OCI-LY7 (cell line): ENCODE data around the gene TTC33. TPM values are rescaled to one million over a fixed set of nuclear protein-coding genes. Genes with fewer than 3 reads are reported as not detected.
A peak's percentile ranks its signal among the peaks of the same experiment; 100 is the strongest.

Experiments used
- BruUV-seq: library from RNA; stranded (reverse); fragments of 400-500 nt; replicated peaks from 2 replicates; lab custom pipeline; 2021; lab: Mats Ljungman, UMichigan
- CTCF ChIA-PET: fragments of 300-600 bp; sonication (Branson Sonifier 250); formaldehyde crosslinking; loops from one replicate; lab custom pipeline; 2022; ENCODE audit warnings: antibody characterized with exemption; ENCODE audit not compliant: unreplicated experiment; lab: Charles Lee
- POLR2A ChIA-PET: fragments of 300-600 bp; sonication (Branson Sonifier 250); formaldehyde crosslinking; loops from one replicate; lab custom pipeline; 2022; ENCODE audit warnings: antibody characterized with exemption; lab: Charles Lee
- DNase-seq: peaks from one replicate; pipeline ENCODE4 v3.0.0-alpha.2; 2015; ENCODE audit warnings: low spot score
- H2AFZ ChIP-seq: fragments of 200-600 bp; sonication (generic), shearing (Covaris generic); 2 replicates; pipeline ENCODE4 v1.6.1; 2014; ENCODE audit warnings: mild to moderate bottlenecking, antibody characterized with exemption, low read length, moderate library complexity
- H3K27ac ChIP-seq: fragments of 200-600 bp; sonication (generic); 2 replicates; pipeline ENCODE4 v1.5.1; 2014; ENCODE audit warnings: mixed run types, low read depth, mild to moderate bottlenecking, moderate library complexity, low read length, inconsistent platforms; ENCODE audit not compliant: poor library complexity, severe bottlenecking
- H3K36me3 ChIP-seq: fragments of 200-600 bp; sonication (generic); 2 replicates; pipeline ENCODE4 v1.6.1; 2014; ENCODE audit warnings: mild to moderate bottlenecking, antibody characterized with exemption, low read length, moderate library complexity, mixed read lengths; ENCODE audit not compliant: insufficient read depth
- H3K4me1 ChIP-seq: fragments of 200-600 bp; sonication (generic); 2 replicates; pipeline ENCODE4 v1.5.1; 2014; ENCODE audit warnings: mild to moderate bottlenecking, low read length; ENCODE audit not compliant: insufficient read depth, poor library complexity, severe bottlenecking
- H3K4me2 ChIP-seq: fragments of 200-600 bp; sonication (generic); 2 replicates; pipeline ENCODE4 v1.6.1; 2014; ENCODE audit warnings: mild to moderate bottlenecking, low read length
- H3K4me3 ChIP-seq: fragments of 200-600 bp; sonication (generic); 2 replicates; pipeline ENCODE4 v1.5.1; 2014; ENCODE audit warnings: mild to moderate bottlenecking, low read depth, low read length; ENCODE audit not compliant: poor library complexity, severe bottlenecking
- H3K79me2 ChIP-seq: fragments of 200-600 bp; sonication (generic); 2 replicates; pipeline ENCODE4 v1.6.1; 2016; ENCODE audit warnings: low read depth, mild to moderate bottlenecking, low read length, moderate library complexity, mixed read lengths; ENCODE audit not compliant: insufficient read depth
- H3K9me2 ChIP-seq: fragments of 200-600 bp; sonication (generic); 2 replicates; pipeline ENCODE4 v1.6.1; 2016; ENCODE audit warnings: mild to moderate bottlenecking, low read length, mixed read lengths; ENCODE audit not compliant: insufficient read depth
- H3K9me3 ChIP-seq: fragments of 200-600 bp; sonication (generic); 2 replicates; pipeline ENCODE4 v1.6.1; 2014; ENCODE audit warnings: mild to moderate bottlenecking, mixed run types, low read length, mixed read lengths
- H4K20me1 ChIP-seq: fragments of 200-600 bp; sonication (generic); 2 replicates; pipeline ENCODE4 v1.6.1; 2014; ENCODE audit warnings: mild to moderate bottlenecking, antibody characterized with exemption, low read length, moderate library complexity, mixed read lengths; ENCODE audit not compliant: insufficient read depth
- EZH2phosphoT487 ChIP-seq: fragments of 200-600 bp; sonication (generic); IDR thresholded peaks from 2 replicates; pipeline ENCODE4 v1.6.1; 2018; ENCODE audit warnings: low read depth, borderline replicate concordance, mild to moderate bottlenecking, mixed run types, antibody characterized with exemption, low read length, moderate library complexity, mixed read lengths
- intact Hi-C: fragments of 100-400 bp; cut with micrococcal nuclease; formaldehyde crosslinking; loops from one replicate; pipeline ENCODE4 v1.10.0; 2022; ENCODE audit not compliant: unreplicated experiment
- total RNA-seq, 2 experiments: library from RNA; depleted of rRNA in 1 of 2; stranded (reverse); fragments of >200 nt in 1 of 2; shearing (Covaris generic) in 1 of 2; gene quantifications; 2 replicates each; pipeline ENCODE4 v1.2.3, GENCODE V29; 2014 to 2022
- TF ChIP-seq, protein P1 (sequence below): fragments of 200-600 bp; sonication (generic); conservative IDR thresholded peaks from 2 replicates; pipeline ENCODE4 v1.5.1; 2014; ENCODE audit warnings: mild to moderate bottlenecking, antibody characterized with exemption, low read length, moderate library complexity, mixed read lengths

Gene TTC33
- total RNA-seq, 2 experiments from 2014 or later: 15.9 to 20.5 TPM

DNA sequence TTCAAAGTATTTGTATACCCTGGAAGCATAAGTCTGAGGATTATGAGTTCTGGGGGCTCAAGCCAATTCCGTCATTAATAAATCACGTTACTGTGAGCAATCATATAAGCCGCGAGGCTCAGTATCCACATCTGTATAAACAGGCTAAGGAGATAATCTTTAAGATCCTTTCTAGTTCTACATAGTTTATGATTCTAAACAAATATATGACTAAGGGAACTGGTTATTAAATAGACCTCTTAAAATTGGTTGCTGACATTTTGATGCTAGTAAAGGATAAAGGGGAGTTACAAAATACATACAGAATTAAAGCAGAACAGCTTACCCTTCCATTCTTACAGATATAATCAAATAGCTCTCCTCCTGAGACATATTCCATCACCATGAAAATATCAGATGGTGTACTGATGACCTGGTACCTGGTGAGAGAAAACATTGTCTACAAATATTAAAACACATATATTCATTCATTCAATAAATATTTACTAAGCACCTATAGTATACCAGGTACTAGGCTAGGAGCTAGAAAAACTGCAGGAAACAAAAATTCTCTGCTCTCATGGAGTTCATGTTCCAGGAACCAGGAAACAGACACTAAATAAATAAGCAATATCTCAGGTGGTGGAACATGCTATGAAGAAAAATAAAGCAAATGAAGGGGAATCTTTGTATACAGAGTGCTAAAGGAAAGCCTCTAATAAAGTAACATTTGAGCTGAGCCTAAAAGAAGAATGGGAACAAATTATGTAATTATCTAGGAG lies 19.5 kb upstream of the TTC33 start:
- Histone ChIP-seq H3K27ac (no peak overlapping the region), H4K20me1 (peaks cover 10% of the 10 kb centered on the region; the same call in 1 of the 2 replicates), H3K4me2 (no peak overlapping the region), H3K36me3 (peaks cover 65% of the 10 kb centered on the region), H3K9me2 (no peaks in the 10 kb centered on the region), H3K79me2 (peaks cover 23% of the 10 kb centered on the region), H3K4me1 (peaks cover 9% of the 10 kb centered on the region), H2AFZ (no peak overlapping the region), H3K4me3 (no peak overlapping the region), H3K9me3 (no peaks in the 10 kb centered on the region)
- no peak for DNase-seq
- intact Hi-C loops: no loop called here
- ChIA-PET CTCF (no interaction called here), POLR2A (interaction anchor here (1.0 to 1.7 kb wide), 2 partner anchors 15 to 17 kb away, joined by 3 to 7 read pairs; no protein-coding TSS in a partner anchor)
- no peak for TF ChIP-seq EZH2phosphoT487
- TF ChIP-seq, protein P1, sequence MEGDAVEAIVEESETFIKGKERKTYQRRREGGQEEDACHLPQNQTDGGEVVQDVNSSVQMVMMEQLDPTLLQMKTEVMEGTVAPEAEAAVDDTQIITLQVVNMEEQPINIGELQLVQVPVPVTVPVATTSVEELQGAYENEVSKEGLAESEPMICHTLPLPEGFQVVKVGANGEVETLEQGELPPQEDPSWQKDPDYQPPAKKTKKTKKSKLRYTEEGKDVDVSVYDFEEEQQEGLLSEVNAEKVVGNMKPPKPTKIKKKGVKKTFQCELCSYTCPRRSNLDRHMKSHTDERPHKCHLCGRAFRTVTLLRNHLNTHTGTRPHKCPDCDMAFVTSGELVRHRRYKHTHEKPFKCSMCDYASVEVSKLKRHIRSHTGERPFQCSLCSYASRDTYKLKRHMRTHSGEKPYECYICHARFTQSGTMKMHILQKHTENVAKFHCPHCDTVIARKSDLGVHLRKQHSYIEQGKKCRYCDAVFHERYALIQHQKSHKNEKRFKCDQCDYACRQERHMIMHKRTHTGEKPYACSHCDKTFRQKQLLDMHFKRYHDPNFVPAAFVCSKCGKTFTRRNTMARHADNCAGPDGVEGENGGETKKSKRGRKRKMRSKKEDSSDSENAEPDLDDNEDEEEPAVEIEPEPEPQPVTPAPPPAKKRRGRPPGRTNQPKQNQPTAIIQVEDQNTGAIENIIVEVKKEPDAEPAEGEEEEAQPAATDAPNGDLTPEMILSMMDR: no peak
- no TSS peak for BruUV-seq

DNA sequence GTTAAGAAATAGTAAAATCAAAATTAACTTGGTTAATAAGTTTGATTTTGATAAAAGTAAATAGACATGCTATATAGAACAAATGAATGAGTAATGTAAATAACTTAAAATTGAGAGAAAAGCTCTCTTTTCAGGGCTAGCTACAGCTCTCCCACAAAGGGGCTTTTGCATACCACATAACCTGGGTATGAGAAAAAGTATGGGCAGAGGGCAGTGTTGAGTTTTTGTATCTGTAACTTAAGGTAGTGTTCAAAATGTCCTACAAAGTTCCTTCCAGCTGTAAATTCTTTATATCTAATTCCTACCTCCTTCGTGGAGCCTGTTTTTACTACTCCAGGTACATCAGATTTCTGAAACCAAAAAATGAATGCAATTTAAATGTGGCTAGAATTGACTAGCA lies 18.9 kb upstream of the TTC33 start:
- BruUV-seq: no TSS peak
- Histone ChIP-seq H3K4me2 (no peak overlapping the region), H3K4me1 (peaks cover 9% of the 10 kb centered on the region), H3K79me2 (peaks cover 16% of the 10 kb centered on the region), H3K36me3 (peaks cover 69% of the 10 kb centered on the region), H4K20me1 (0 out of 2 replicates have a peak, but pooled peaks cover 3% of the 10 kb centered on the region), H3K4me3 (no peak overlapping the region), H3K9me2 (no peaks in the 10 kb centered on the region), H2AFZ (no peak overlapping the region), H3K9me3 (no peaks in the 10 kb centered on the region), H3K27ac (no peak overlapping the region)
- no peak for DNase-seq
- CTCF ChIA-PET: no interaction called here
- intact Hi-C loops: no loop called here
- POLR2A ChIA-PET: interaction anchor here (1.7 kb wide), 1 partner anchor 14 kb away, joined by 7 read pairs; no protein-coding TSS in a partner anchor
- TF ChIP-seq EZH2phosphoT487: no peak
- TF ChIP-seq, protein P1: peak; percentile 33; the same call in 1 of the 2 replicates

DNA sequence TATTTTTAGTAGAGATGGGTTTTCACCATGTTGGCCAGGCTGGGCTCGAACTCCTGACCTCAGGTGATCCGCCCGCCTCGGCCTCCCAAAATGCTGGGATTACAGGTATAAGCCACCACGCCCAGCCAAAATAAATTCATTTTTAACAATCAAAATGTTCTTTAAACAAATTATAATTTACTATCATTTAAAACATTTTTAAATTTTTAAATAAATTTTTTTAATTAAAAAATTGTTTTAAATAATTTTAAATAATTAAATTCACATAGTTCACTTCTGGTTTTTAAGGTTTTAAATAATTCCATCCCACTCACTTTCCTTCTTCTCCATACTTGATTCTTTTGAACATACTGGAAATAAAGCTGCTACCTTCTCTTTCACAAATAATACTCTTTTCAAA lies 15.0 kb upstream of the TTC33 start:
- Histone ChIP-seq H3K27ac (no peak overlapping the region), H2AFZ (no peak overlapping the region), H3K4me2 (no peak overlapping the region), H3K4me1 (no peaks in the 10 kb centered on the region), H3K36me3 (peaks cover 81% of the 10 kb centered on the region), H3K79me2 (no peaks in the 10 kb centered on the region), H3K4me3 (no peak overlapping the region), H3K9me3 (no peaks in the 10 kb centered on the region), H3K9me2 (no peaks in the 10 kb centered on the region), H4K20me1 (no peaks in the 10 kb centered on the region)
- DNase-seq: no peak
- no TSS peak for BruUV-seq
- ChIA-PET CTCF (no interaction called here), POLR2A (interaction anchor here (0.7 to 1.1 kb wide), 3 partner anchors 16 to 90 kb away, joined by 3 to 7 read pairs (median 4); no protein-coding TSS in a partner anchor)
- intact Hi-C loops: no loop called here
- TF ChIP-seq EZH2phosphoT487: no peak
- TF ChIP-seq, protein P1: no peak
